Stimulated activated CD4-positive, alpha-beta T cell treated with anti-CD3 and anti-CD28 coated beads, Interleukin-15, amount 100 ng/mL, for 1 hour (primary cell): ENCODE results near the gene SHANK1.

ENCODE experiments used
- DNase-seq, 2 donors: peaks; one replicate each; pipeline ENCODE4 v3.0.0-alpha.2; 2020; ENCODE audit warnings: low read depth in 1 of 2, low spot score in 1 of 2

The SHANK1 gene

GRCh38 chr19:50693064-50693975 lies 26.3 kb downstream of the SHANK1 start:
- DNase-seq: no peak

GRCh38 chr19:50690439-50690838 lies 29.2 kb downstream of the SHANK1 start:
- no peak for DNase-seq

DNA sequence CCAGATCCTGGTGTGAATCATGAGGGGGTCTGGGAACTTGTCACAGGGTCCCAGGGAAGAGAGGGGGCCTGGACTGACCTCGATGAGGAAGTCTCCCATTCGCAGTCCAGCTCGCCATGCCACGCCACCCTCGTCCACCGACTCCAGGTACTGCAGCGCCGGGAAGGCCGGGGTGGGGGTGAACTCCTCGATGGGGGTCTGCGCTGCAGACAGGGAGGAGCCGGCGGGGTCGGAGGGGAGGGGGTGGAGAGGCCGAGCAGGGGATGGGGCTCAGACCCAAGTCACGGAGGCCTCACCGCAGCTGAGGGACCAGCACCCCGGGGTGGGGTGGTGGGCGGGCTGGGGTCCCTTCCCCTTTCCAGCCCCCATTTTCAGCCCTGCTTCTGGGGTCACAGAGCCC lies 30.8 kb downstream of the SHANK1 start:
- DNase-seq: no peak

GRCh38 chr19:50686310-50687032 lies 33.1 kb downstream of the SHANK1 start:
- DNase-seq: no peak

GRCh38 chr19:50679177-50680125 lies 40.2 kb downstream of the SHANK1 start:
- peak; percentile 46 to 69 for DNase-seq

GRCh38 chr19:50678323-50678722 lies 41.3 kb downstream of the SHANK1 start:
- DNase-seq: no peak

DNA sequence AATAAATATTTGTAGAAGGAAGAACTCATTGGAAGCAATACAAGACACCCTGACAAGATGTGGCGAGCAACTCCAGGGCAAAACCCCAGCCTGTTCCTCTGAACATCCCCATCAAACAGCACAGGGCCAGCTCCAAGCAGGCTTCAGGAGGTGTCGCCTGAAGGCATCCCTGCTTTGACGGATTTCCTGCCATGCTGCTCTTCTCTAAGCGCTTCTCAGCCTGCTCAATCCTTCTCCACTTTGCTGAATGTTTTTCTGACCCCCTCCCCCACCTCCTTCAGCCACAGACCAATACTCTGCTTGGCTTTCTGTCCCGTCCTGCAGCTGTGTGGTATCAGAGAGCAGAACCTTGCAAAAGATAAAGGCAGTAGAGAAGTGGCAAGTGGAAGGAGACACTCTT lies 42.0 kb downstream of the SHANK1 start:
- DNase-seq: no peak

DNA sequence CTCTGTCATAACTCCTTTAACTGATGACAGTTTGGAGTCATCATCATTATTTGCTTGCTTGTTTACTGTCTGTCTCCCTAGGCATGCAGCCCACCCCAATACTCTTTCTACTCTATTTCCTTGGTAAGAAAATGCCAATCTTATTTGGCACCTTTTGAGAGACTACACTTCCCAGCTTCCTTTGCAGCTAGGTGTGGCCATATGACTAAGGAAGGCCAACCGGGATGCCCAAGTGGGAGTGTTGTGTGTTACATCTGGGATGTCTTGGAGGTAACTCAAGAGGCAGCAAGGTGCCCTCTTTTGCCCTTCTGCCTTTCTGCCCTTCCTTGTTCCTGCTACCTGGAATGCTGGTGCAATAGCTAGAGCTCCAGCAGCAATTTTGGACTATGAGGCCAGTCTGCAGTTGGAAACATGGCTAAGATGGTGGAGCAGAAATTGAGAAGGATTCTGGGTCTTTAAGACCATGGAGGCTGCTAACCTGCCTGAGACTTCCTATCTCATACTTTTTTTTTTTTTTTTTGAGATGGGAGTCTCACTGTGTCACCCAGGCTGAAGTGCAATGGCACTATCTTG lies 42.9 kb downstream of the SHANK1 start:
- DNase-seq: no peak

- no peak for DNase-seq
Observed at GRCh38 chr19:50673118-50673517, 46.5 kb downstream of the SHANK1 start.

GRCh38 chr19:50670102-50670380 lies 49.6 kb downstream of the SHANK1 start:
- no peak for DNase-seq

DNA sequence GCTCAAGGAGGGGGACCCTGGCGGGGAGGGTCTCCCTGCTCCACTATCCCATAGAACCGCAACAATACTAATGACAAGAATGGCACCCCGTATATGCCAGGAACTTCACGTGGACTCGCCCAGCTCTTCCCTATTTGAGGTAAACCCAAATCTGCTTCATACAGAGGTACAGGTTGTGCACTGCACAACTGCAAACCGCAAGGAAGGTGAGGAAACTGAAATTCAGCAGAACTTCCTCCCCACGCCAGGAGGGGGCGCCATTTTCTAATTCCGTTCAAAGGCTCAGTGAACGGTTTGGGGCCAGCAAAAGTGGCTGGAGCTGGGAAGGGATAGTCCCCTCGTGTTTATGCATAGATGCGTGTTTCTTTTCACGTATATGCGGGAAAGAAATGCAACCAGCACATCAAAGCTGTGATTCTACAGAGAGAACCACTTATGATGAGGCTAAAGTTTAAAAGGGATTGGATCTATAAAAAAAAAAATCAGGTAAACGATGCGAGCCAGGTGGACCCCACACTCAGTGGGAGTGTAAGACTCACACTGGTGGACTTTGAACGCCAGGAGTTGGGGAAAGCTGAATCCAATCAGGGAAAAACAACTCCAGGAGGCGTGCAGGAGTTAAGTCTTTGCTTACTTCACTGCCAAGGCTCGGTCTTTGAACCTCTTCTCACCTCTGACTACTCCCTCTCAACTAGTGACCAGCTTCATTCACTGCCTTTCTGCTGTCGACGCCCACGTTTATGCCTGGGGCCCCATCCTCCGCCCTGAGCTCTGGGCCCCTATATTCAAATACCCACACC lies 50.1 kb downstream of the SHANK1 start:
- peak in 1 of 2 donors; percentile 29 for DNase-seq

DNA sequence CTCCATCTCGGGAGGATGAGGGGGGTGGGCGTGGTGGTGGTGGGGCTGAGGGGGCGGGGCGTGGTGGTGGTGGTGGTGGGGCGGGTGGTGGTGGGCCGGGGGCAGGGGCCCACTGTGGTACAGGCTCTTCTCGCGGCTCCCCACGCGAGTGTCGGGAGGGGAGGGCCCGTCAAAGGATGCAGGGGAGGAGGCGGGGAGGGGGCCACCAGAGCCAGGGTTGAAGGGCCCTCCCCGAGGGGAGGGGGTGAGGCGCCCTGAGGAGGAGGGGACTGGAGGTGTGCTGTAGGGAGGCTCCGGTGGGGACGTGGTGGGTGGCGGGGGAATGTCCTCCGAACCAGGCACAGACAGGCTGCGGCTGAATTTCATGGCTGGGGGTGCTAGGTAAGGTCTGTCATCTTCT lies 50.7 kb downstream of the SHANK1 start:
- DNase-seq: no peak

DNA sequence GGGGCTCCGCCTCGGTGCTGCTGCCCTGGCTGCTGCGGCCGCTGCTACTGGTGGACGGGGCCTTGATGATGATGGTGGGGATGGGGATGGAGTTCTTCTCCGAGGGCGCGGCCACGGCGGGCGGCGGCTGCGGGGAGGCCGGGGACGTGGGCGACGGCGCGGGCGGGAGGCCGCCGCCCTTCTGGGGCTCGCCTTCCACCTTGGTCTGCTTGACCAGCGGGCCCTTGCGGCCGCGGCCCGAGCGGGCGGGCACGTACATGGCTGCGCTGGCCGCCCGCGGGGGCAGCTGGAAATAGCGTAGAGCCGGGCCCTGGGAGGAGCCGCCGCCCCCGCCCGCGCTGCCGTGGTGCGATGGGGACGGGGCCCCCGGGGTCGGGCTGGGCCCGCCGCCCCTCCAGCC lies 51.2 kb downstream of the SHANK1 start:
- no peak for DNase-seq

GRCh38 chr19:50667759-50668231 lies 51.8 kb downstream of the SHANK1 start:
- no peak for DNase-seq

GRCh38 chr19:50667177-50667758 lies 52.3 kb downstream of the SHANK1 start:
- DNase-seq: no peak

DNA sequence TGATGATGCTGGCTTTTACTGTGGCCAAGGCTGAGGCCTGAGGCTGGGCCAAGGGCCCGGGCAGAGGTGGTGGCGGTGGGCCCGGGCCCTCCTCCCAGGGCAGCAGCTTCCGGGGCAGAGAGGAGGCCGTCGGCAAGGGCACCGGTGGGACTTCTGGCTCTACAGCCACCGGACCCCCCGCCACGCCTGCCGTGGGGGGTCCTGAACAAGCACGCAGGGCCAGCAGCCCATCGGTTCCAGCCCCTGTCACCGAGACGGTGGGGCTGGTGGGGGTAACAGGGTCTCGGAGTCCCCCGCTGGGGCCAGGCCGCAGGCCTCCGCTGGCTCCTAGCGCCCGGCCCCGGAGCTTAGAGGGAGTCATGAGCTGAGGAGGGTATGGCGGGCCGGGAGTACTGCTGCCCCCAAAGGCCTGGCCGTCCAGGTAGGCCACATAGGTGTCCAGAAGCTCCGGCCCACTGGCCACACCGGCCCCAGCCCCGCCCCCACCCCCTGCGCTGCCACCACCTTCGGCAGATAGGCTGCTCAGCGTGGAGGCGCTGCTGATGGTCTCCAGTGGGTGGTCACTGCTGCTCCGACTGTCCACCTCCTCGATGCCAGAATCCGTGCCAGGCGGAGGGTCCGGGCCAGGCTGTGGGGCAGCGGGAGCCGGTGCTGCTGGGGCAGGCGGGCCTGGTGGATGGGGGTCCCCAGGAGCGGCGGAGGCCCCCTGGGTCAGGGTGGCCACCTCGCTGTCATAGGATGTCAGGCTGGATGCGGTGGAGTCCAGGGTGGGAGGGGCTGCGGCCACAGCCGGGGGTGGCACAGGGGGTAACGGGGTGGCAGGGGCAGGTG lies 53.0 kb downstream of the SHANK1 start:
- DNase-seq: no peak

DNA sequence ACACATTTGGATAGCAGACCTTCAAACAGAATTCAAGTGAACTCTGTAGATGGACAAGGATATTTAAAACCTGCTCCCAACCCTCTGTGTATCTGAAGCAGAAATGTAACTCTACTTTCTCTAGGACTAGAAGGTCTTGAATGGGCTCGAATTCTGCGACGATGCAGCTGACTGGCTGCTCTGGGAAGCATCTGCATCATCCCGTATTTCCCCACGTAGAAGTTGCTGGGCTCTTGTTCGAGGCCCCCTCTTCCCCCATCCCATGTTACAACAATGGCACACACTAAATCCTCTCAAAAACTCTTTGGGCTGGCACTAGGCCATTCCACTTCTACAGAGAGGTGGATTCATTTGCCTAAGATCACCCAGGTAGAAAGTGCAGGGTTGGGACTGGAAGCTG lies 55.4 kb downstream of the SHANK1 start:
- no peak for DNase-seq

DNA sequence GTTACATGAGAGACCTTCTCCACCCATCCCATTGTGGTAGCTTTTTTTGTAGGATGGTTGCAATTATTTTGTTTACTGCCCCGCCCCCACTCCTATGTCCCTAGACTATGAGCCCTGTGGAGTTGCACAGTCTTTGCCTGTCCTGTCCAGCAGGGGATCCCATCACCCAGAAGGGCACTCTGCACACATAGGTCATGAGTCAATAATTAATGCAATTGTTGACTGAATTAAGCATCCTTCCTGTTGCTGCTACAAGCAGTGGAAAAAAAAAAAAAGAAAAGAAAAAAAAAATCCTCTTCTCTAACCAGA lies 56.2 kb downstream of the SHANK1 start:
- DNase-seq: no peak
